HG02678 (cell line): ENCODE data around the gene SELENOF.

Experiments used
- ATAC-seq: cut with Tn5 transposase; IDR thresholded peaks from one replicate; pipeline ENCODE4 v1.9.1; 2021; ENCODE audit warnings: mild to moderate bottlenecking, moderate library complexity; ENCODE audit not compliant: unreplicated experiment

SELENOF gene

DNA sequence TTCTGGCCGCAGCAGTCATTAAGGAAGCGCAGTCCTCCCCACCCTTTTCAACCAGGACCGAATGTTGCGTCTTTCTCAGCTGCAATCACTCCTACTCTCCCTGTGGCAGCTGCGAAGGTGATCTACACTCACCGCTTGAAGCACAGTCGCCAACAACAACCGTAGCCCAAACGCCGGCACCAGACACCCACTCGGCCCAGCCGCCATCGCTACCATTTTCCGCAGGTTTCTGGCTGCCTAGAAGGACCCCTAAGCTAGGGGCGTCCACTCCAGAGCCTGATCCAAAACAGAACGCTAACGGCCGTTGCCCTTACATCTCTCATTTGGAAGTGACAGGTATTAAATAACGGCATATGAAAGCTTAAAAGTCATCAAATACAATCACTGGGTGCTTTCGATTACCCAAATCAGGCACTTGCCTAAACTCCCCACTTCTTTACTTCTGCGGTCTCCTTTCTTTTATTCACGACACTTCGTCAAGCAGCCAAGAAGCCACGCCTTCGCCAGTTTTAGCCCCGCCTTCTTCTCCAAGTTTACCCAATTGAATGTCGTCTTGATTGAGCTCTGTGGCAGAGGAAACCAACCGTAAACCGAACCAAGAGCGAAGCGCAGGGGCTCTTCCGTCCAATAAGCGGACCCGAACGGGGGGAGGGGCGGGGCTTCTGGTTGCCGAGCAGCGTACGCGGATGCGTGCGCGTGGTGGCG is at the start of gene SELENOF:
SELENOF (minus strand) TSS at position 231 of the 705 bp plus-strand sequence; CDS start at position 216, 15 bp downstream.
- ATAC-seq = peak; percentile 85

DNA sequence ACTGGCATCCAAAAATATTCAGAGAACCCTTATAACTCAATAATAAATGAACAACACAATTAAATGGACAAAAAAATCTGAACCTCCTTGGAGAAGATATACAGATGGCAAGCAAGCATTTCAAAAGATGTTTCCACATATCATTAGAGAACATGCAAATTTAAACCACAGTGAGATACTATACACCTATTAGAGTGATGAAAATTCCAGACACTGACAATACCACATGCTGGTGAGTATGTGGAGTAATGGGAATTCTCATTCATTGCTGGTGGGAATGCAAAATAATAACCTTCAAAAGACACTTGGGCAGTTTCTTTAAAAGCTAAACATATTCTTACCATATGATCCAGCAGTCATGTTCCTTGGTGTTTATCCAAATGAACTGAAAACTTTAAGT is 46.6 kb upstream of the SELENOF start:
- no peak for ATAC-seq

DNA sequence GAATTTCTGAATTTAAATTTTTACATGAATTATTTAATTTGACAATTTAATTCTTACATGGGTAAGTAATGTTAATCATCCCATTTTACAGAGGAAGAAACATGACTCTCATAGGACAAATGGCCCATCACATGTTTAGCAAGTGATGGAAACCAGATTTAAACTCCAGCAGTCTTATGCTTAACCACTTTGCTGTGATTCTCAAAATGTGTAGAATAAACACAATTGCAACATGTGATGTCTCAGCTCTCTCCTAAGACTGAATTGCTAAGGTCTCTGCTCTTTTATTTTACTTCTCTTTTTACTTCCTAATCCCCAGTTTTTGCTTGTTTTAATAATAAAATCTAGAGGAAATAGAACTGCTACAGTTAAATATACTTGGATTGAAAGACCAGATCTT is 43.3 kb upstream of the SELENOF start:
- ATAC-seq = no peak

DNA sequence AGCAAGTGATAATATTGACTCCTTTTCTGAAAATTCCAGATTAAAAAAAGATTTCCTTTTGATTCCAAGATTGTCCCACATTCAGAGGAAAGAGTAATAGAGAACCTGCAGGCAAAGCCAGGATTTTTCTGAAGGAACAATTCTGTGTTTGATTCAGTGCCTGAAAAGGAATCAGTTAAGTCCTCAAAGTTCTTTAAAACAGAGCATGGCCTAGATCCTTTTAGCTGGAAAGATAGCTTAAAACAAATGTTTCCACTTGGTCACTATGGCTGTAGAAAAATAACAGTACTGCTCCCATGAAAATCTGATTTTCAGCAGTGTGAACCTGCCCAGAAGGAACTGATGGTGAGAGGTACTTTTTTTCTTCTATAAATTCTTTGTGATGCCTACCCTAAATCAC is 42.3 kb upstream of the SELENOF start:
- no peak for ATAC-seq

DNA sequence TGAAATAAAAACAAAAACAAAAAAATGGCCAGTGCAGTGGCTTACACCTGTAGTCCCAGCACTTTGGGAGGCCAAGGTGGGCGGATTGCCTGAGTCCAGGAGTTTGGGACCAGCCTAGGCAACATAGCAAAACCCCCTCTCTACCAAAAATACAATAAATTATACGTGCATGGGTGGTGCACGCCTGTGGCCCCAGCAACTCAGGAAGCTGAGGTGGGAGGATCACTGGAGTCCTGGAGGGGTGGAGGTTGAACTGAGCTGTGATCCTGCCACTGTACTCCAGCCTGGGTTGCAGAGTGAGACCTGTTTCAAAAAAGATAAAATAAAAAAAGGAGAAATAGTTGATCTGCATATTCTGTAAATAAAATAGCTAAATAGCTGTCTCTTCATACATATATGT is 41.8 kb upstream of the SELENOF start:
- no peak for ATAC-seq

DNA sequence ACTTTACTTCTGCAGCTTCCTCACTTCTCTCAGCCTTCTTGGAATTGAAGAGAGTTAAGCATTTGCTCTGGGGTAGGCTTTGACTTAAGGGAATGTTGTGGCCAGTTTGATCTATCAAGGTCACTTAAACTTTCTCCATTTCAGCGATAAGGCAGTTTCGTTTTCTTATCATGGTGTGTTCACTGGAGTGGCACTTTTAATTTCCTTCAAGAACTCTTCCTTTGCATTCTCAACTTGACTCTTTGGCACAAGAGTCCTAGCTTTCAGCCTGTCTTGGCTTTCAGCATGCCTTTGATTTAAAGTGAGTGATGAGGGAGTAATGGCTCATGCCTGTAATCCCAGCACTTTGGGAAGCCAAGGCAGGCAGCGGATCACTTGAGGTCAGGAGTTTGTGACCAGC is 39.2 kb upstream of the SELENOF start:
- ATAC-seq = no peak

DNA sequence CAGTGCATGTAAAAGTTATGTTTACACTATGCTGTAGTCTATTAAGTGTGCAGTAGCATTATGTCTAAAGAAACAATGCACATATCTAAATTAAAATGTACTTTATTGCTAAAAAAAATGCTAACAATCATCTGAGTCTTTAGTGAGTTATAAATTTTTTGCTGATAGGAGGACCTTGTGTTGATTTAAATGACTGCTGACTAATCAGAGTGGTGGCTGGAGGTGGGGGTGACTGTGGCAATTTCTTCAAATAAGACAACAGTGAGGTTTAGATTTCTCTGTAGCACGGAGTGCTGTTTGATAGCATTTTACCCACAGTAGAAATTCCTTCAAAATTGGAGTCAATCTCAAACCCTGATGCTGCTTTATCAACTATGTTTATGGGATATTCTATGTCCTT is 37.5 kb upstream of the SELENOF start:
- no peak for ATAC-seq

DNA sequence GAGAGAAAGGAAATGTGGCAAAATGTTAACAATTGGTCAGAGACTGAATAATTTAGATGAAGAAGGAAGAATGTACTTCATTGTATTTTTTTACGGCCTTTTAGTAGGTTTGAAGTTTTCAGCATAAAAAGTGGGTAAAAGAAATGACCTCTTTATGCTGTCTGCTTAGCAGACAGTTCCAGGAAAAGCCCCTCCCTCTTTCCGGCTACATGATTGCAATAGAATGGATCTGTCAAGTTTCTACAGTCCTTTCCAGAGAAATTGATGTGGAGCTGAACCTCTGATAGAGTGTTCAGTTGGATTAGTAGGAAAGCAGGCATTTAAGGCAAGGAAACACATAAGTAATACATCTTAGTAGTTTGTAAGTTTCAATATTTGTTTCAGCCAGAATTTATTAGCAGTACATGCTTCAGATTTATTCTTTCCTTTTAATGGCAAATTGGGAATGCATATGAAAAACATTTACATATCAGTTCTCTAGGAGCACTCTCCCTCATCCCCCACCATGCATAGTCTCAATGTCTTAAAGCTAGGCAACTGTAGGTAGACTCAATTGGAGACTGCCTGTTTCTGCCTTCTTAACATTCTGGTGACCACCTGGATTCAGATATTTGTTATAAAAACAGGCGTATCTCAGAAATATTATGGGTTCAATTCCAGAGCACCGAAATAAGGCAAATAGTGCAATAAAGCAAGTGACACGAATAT is 36.9 kb upstream of the SELENOF start:
- ATAC-seq = no peak

DNA sequence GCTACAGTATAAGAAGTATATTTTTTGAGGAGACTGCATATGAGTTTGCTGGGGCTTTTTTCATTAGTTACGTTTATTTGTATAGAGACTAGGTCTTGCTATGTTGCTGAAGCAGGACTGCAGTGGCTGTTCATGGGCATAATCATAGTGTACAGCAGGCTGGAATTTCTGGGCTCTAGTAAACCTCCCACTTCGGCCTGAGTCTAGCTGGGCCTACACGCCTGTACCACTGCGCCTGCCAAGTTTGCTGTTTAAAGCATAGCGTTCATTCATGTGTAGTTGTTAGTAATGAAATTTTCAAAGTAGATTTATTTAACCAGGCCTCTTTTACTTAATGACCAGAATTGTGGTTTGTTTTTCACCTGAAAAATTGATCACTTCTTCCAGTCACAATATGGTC is 34.3 kb upstream of the SELENOF start:
- ATAC-seq = no peak

DNA sequence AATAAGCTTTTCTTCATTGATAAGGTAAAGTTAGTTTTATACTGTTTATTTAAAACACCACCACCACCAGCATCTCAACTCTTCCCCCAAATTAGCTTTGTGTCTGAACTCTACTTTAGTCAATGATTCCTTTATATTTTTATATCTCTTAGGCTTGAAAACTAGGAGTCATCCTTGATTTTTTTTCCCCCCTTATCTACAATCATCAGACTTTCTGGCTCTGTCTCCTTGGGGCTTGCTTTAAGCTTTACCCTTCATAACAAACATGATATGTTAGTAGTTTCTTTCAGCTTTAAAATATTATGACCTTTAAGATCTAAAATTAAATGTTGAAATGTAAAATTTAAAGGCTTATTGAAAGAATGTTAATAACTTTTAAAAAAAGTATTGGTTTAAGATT is 28.8 kb upstream of the SELENOF start:
- no peak for ATAC-seq

DNA sequence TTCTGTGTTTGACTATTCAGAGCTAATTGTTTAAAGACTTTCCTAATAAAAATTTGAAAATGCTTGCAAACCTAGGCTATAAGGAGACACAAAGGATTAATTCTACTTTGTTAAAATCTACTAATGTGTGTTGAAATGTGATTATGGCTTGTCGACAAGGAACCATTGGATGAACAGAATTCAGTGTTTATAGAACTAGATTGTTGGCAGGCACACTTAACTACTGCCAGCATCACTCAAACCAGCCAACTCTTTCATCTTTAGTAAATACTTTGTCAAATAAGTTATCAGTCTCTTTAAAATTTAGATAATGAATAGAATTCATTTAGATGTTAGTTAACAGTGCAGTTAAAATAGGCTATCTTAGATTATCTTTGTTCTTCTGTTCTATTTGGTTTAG is 28.1 kb upstream of the SELENOF start:
- ATAC-seq = no peak

DNA sequence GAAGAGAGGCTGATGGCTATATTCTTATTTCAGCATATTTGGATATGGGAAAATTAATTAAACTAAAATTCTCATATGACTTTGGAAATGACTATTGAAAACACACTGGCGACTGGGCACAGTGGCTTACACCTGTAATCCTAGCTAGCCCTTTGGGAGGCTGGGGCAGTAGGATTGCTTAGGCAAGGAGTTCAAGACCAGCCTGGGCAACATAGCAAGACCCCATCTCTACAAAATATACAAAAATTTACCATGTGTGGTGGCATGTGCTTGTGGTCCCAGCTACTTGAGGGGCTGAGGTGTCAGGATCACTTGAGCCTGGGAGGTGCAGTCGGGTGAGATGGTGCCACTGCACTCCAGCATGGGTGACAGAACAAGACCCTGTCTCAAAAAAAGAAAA is 26.7 kb upstream of the SELENOF start:
- ATAC-seq = no peak

DNA sequence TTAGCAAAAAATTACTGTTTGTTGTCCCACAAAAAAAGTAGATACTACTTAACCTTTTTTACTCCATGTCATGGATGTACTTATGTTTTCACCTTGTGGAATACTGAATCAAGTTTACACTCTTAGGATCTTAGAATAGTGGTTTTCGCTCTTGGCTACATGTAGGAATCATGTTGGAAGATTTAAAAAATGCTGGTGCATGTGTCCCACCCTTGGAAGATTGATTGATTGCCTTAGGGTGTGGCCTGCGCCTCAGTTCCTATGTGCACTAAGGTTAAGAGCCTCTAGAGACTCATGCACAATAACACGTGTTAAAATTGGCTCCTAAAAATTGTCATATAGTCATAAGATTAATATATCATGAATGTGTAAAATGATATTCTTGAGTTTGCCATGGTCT is 25.5 kb upstream of the SELENOF start:
- no peak for ATAC-seq

DNA sequence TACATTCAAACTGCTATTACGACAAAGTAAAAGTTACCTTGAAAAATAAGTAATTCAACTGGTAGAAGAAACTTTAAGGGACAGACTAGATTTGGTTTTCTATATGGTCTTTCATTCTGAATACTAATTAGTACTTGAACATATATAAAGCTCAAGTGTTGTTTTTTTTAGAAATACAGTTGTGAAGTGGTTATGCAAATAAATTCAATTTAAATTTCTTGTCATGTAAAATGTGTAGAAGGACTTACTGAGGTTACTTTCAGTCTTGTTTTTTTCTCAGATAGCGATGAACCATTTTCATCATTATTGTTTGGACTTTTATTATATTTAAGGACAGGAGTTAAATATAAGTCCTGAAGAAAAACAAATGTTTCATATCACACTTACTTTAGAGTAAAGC is 24.9 kb upstream of the SELENOF start:
- ATAC-seq = peak; percentile 56

DNA sequence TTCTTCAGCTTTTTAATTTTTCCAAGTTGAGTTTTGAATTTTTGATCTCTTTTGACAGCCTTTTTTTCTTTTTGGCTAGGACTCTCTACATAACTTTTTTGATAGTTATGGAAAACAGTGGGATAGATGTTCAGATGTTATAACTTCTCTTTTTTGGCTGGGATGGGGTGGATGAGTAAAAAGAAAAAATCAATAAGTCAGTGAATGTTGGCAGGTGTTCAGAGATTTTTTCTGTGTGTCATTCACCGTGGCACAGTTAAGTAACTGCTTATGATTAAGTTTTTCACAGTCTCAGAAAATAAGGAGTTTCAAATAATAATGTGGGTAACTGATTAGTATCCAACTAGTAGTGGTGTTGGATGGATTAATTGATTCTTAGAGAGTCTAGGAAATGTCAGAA is 24.5 kb upstream of the SELENOF start:
- ATAC-seq = peak; percentile 8

DNA sequence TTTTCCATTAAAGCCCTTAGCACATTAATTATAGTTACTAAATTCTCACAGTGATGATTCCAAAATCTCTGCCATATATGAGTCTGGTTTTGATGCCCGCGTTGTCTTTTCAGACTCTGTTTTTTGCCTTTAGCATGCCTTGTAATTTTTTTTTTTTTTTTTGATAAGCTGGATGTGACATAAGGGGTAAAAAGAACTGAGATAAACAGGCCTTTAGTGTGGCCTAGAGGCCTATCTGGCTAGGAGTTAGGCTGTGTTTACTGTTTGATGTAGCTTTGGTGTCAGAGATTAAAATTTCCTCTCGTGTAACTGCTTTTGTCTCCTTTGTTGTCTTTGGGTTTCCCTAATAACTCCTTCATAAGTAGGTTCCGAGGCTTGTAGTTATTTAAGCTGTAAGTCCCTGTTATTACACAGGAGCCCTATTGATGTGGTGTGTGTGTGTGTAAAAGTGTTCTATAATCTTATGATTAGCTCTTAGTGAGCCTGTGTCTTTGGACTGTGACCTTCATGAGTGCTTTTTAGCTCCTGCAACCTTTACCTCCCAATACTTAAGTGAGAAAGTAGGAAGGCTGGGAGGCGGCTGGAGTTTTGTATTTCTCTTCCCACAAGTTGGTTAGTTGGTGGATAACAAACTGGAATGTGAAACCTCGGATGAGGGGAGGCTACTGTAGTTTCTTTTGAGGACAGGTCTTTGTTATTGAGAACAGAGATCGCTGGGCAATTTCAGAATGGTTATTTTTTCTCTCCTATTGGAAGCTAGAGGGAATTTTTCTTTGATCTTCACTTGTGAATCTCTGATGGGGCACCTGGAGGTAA is 19.8 kb upstream of the SELENOF start:
- no peak for ATAC-seq

DNA sequence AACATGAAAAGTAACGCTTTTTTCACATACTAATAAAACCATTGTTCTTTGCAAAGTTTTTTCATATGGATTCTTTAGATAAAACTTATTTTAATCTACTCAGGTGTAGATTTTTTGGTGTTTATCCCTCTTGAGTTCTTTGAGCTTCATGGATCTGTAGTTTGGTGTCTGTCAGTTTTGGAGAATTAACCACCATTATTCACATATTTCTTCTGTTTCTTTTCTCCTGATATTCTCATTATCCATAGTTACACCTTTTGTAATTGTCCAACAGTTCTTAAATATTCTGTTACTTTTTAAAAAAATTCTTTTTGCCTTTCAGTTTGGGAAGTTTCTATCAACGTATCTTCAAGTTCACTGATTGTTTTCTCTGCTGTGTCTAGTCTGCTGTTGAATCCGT is 19.1 kb upstream of the SELENOF start:
- no peak for ATAC-seq

DNA sequence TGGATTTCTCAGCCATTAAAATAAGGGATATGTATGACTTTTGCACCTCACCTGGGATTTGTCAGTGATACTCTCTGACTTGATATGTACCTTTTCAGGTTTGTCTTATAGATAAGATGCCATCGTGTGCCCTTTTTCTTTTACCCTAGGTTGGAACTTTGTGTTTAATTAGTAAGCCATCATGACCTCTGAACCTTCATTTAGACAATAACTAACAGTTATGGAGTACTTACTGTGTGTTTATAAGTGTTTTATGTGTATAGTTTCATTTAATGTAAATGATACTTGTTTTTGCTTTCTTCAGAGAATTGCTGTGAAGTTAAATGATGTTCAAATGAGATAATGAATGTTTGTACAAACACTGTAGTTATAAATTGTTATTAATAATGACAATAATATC is 14.9 kb upstream of the SELENOF start:
- no peak for ATAC-seq

DNA sequence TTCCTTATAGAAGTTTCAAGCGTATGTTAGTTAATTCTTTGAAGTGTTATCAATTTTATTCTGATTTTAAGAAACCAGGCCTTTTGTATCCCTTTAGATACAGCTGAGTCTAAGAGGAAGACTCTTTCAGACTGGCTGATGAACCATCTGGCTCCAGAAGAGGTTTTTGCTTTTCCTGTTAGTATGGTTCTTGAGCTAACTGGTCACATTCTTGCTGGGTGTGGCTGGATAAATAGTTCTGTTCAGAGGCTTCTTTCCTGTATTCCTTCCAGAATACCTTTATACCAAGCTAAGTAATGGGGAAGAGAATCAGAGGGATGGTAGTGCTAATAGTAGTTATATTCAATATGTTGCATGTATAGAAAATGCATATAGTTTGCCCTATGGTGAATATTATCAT is 13.0 kb upstream of the SELENOF start:
- ATAC-seq = no peak

DNA sequence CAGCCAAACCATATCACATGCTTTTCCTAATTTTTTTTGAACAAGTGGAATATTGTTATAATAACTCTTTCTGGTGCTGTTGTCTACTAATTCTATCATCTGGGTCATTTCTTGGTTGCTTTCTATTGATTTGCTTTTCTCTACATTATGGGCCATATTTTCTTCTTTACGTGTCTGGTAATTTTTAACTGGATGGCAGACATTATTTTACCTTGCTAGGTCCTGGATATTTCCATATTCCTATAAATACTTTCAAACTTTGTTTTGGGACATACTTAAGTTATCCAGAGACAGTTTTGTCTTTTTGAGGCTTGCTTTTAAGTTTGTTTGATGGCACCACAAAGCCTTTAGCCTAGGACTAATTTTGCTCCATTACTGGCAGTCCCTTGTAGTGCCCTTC is 11.8 kb upstream of the SELENOF start:
- ATAC-seq = no peak

DNA sequence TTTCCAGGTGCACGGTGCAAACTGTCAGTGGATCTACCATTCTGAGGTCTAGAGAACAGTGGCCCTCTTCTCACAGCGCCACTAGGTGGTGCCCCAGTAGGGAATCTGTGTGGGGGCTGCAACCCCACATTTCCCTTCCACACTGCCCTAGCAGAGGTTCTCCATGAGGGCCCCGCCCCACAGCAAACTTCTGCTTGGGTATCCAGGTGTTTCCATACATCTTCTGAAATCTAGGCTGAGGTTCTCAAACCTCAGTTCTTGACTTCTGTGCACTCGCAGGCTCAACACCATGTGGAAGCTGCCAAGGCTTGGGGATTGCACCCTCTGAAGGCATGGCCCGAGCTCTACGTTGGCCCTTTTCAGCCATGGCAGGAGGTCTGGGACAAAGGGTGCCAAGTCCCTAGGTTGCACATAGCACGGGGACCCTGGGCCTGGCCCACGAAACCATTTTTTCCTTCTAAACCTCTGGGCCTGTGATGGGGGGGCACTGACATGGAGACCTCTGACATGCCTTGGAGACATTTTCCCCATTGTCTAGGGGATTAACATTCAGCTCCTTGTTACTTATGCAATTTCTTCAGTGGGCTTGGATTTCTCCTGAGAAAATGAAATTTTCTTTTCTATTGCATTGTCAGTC is 10.5 kb upstream of the SELENOF start:
- no peak for ATAC-seq
